Measurements from ENCODE around the gene CLGN.
"Not testable (repeated sequence)": the region's sequence is repeated elsewhere in the genome, so short reads cannot be mapped to it uniquely, and the experiment has no call there.

CLGN gene, protein sequence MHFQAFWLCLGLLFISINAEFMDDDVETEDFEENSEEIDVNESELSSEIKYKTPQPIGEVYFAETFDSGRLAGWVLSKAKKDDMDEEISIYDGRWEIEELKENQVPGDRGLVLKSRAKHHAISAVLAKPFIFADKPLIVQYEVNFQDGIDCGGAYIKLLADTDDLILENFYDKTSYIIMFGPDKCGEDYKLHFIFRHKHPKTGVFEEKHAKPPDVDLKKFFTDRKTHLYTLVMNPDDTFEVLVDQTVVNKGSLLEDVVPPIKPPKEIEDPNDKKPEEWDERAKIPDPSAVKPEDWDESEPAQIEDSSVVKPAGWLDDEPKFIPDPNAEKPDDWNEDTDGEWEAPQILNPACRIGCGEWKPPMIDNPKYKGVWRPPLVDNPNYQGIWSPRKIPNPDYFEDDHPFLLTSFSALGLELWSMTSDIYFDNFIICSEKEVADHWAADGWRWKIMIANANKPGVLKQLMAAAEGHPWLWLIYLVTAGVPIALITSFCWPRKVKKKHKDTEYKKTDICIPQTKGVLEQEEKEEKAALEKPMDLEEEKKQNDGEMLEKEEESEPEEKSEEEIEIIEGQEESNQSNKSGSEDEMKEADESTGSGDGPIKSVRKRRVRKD

DNA sequence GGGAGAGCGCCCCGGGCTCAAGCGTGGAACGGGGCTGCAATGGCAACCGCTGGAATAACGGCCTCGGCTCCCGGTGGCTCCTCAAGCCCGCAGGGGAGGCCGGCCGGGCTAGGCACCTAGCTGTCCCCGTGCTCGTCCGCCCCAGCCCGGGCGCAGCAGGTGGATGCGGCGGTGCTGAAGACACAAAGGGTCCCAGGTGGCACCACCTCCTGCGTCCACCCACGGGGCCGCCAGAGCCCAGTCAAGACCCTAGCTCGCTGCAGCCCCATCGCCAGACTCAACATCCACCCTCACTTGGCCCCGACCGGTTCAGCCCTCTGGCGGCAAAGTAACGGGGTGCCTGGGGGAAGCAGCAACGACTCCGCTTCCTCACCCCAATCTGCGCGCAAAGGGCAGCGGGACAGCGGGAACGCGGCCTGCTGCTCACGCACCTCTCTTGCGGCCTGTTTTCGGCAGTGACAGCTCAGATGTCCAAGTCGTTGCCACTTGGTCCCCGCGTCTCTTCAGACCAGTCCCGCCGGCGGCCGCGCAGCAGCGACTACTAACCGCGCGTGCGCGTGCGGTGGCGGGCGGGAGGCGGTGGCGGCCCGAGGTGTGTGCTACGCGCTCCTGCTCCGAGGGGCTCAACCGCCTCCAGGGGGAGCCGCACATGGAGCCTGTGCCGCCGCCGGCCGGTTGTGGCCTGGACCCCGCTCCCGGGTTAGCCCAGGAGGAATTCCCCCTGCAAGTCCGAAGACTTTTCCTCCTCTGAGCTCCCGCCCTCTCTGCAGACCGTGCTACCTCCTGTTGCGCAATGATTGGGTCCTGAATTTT lies at the start of gene CLGN:
TSS of gene CLGN (minus strand) at position 543 of the 813 bp plus-strand sequence. CDS start 14,570 bp downstream, outside the sequence.
- in situ Hi-C loops (cut with HindIII; ENCODE audit: low sequenced_read_pairs), result no loop called here

DNA sequence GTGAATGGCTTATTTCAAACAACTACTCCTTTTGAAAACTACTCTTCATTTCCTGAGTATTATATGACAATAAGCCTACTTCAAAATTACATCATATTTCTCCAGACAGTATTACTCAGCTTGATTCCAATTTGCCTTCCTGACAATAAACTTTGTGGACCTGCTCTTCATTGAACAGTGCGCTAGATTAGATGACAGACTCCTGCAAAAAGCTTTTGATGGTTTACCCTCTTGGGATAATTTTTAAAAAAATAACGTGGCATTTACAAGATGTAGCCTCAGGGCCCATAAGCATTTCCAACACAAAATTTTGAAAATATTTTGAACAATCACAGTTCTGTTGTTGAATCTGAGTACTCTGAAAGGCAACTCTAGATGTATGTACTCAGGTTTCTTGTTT lies 44.7 kb upstream of the CLGN start:
- in situ Hi-C loops (cut with HindIII; ENCODE audit: low sequenced_read_pairs), result no loop called here

DNA sequence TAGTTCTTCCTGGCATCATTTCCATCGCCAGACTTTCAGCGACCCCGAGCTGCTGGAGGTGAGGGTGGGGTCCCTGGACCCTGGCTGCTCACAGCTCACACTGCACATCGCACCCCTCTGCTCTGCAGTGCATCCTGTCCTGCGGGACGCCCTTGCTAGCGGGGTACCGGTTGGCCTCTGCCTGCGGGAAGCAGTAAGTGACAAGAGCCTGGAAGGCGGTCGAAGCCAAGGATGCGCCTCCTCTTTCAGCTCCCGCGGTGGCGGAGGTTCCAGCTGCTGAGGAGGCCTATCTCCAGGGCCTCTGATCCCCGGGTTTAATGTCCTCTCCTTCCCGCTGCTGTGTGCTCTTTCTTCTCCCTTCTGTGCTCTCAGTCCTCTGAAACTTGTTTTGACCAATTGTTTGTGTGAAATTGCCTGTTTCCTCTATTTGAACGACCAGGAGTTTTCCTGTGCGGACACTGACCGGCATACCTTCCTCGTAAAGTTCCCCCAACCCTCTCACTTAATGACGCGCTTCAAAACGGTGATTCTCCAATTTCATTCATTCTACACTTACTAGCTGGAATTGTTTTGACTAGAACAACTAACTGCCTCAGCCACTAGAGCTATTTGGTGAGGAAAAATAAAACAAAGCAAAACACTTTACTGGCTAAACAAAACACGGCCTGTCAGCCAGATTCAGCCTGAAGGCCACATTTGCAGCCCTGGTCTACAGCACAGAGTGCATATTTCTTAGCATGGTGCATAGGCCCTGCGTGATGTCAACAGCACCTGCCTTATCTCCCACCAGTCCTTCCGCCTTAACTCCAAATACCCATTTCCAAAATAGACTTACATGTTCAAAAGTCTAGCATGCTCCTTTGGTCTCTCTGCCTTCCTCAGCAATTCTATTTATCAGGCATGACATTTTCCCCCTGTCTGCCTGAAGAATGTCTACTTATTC lies 42.6 kb upstream of the CLGN start:
- in situ Hi-C loops (cut with HindIII; ENCODE audit: low sequenced_read_pairs), result no loop called here

DNA sequence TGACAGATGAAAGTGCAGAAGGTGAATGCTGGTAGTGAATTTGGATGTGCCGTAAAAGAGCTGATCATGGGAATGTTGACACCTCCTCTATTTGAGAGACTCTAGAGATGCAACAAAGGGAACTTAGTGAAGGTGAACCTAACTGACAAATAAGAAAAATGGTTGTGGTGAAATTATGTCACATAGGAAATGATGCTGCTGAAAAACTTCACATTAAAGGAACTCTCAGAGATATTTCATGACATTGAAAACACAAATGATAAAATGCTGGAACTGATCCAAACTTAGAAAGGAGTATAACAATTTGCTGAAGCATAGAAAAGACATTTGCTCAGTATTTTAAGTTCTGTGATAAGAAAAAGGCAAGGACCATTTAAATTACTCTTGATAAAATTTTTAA lies 38.7 kb upstream of the CLGN start:
- in situ Hi-C loops (cut with HindIII; ENCODE audit: low sequenced_read_pairs), result no loop called here

DNA sequence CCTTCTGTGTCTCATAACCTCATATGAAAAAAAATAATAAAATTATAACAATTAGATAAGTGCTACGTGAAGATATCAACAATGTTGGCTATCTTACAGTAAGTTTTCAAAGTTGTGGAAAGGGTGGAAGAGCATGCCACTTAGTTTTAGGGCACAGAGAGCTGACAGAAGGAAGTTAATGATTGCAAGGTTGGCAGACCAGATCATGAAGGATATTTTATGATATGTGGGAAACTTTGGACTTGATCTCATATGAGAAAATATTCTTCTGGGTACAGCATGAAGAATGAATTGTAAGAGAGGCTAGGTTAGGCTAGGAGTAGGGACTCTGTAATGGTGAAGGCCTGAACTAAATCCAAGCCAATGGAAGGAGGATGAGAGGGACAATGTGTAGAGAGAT lies 36.2 kb upstream of the CLGN start:
- in situ Hi-C loops (cut with HindIII; ENCODE audit: low sequenced_read_pairs), result no loop called here

DNA sequence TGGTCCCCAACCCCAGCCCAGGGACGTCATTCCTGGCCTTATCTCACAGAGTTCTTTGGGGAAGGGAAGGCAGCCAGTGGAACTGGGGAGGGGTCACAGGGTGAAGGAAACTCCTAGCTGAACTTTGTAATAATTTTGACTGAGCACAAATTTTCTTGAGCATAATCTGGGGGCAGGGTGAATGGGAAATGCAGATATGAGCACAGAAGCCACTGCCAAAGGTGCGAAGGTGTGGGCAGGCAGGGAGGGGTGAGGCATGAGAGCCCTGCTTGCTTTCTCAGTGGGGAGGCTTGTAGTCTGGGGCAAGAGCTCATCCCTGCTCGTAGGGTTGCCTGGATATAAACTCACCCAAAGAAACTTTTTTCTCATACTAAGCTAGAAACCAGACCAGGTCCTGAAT lies 35.7 kb upstream of the CLGN start:
- in situ Hi-C loops (cut with HindIII; ENCODE audit: low sequenced_read_pairs), result no loop called here

DNA sequence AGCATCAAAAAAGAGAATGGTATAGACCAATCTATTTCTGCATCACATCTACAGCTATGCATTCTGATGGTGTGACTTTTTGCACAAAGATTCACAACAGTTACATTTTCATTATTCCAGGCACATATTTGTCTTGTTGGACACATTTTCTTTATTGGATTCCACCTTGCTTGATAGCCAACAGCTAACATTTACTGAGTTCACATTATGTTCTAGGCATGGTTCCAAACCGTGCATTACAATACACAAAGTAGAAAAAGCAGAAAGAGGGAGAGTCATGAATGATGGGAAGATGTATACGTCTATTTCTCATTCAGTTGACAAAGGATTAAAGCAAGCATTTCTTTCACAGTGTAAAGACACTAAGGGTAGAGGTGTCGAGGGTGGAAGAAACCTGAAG lies 22.9 kb upstream of the CLGN start:
- in situ Hi-C loops (cut with HindIII; ENCODE audit: low sequenced_read_pairs), result no loop called here

DNA sequence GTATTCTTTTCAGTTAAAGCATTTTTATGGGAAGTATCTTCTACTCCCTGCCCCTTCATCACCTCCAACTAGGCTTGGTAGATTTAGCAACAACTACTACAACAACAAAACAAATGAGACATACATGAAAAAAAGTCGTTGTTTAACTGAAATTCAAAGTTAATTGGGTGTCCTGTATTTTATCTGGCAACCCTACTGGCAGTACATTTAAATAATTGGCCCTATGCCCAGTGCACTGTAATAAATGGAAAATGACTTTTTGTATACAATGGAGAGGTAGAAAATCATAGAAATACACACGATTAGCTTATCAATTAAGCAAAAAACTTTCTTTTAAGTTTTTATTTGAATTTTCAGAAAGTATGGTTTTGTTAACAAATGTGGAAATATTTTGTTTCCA lies 21.4 kb upstream of the CLGN start:
- in situ Hi-C loops (cut with HindIII; ENCODE audit: low sequenced_read_pairs), result no loop called here

DNA sequence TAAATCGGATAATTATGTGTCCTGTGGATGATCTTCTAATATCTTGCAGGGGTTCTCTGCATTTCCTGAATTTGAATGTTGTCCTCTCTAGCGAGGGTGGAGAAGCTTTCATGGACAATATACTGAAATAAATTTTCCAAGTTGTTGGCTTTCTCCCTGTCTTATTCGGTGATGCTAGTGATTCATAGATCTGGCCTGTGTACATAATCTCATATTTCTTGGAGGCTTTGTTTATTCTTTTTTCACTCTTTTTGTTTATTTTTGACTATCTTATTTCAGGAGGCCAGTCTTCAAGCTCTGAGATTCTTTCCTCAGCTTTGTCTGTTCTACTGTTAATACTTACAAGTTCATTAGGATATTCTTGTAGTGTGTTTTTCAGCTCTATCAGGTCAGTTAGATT lies 20.7 kb upstream of the CLGN start:
- in situ Hi-C loops (cut with HindIII; ENCODE audit: low sequenced_read_pairs), result no loop called here

DNA sequence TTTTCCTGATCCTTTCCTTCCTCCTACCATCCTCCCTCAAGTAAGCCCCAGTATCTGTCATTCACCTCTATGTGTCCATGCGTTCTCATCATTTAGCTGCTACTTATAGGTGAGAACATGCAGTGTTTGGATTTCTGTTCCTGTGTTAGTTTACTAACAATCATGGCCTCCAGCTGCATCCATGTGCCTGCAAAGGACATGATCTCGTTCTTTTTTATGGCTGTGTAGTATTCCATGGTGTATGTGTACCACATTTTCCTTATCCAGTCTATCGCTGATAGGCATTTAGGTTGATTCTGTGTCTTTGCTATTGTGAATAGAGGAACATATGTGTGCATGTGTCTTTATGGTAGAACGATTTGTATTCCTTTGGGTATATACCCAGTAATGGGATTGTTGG lies 16.9 kb upstream of the CLGN start:
- in situ Hi-C loops (cut with HindIII; ENCODE audit: low sequenced_read_pairs), result not testable (repeated sequence)

DNA sequence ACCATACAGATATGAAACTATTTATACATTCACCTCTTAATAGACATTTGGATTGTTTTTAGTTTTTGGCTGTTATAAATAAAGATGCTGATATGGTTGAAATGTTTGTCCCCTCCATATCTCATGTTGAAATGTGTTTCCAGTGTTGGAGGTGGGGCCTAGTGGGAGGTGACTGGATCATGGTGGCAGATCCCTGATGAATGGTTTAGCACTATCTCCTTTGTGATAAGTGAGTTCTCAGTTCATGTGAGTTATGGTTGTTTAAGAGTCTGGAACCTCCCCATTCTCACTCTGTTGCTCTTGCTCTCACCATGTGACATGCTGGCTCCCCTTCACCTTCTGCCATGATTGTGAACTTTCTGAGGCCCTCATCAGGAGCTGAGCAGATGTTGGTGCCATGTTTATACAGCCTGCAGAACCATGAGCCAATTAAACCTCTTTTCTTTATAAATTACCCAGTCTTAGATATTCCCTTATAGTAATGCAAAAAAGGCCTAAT lies 12.2 kb upstream of the CLGN start:
- in situ Hi-C loops (cut with HindIII; ENCODE audit: low sequenced_read_pairs), result no loop called here

DNA sequence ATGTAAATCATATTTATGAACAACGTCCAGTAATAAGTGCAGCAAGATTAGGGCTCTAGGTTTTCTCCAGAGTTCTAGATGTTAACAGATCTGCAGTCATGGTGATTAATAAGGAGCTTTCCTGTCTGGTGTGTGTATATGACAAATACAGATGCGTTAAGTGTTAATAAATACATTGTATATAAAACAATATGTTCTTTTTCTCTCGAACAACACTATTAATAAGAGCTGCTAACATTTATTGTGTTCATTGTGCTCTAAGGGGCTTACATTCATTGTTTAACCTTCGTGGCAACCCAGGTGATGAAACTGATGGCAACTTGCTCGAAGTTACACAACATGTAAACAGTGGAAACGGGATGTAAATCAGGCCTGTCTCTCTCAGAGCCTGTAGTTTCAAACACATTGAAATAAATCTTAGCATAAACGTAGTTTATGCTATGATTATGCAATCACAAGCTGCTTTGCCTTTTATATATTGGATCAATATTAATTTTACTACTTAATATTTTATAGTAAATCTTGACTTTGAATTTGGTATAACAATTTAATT lies 547 bp upstream of the CLGN start:
- in situ Hi-C loops (cut with HindIII; ENCODE audit: low sequenced_read_pairs), result no loop called here

DNA sequence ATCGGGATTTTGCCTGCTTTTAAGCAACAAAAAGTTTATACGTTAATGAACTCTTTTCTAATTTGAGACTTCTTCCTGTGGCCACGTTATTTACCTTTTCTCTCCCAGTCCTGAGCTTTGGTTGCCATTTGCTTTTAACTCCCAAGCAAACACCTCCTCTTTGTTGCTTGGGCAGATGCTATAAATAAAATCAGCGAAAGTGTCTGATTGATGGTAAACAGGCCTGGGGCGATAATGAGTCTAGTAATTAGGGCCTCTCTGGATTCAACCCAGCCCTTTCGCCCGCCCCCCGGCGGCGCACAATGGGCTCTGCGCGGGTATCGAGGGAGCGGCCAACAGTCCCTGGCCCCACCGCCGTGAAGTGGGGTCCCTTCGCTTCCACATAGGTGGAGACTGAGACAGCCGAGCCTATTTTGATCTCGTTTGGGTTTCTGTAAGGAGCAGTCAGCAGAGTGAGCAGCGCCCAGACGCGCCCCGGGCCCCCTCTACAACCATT lies 790 bp downstream of the CLGN start:
- in situ Hi-C loops (cut with HindIII; ENCODE audit: low sequenced_read_pairs), result no loop called here

DNA sequence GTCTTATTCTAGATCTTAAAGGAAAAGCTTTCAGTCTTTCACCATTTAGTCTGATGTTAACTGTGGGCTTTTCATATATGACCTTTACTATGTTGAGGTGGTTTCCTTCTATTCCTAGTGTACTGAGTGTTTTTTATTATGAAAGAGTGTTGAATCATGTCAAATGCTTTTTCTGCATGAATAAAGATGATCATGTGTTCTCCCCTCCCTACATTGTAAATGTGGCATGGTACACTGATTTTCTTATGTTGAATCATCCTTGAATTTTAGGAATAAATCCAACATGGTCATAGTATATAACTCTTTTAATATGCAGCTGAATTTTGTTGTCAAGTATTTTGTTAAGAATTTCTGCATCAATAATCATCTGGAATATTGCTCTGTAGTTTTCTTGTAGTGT lies 4.3 kb downstream of the CLGN start:
- in situ Hi-C loops (cut with HindIII; ENCODE audit: low sequenced_read_pairs), result no loop called here

DNA sequence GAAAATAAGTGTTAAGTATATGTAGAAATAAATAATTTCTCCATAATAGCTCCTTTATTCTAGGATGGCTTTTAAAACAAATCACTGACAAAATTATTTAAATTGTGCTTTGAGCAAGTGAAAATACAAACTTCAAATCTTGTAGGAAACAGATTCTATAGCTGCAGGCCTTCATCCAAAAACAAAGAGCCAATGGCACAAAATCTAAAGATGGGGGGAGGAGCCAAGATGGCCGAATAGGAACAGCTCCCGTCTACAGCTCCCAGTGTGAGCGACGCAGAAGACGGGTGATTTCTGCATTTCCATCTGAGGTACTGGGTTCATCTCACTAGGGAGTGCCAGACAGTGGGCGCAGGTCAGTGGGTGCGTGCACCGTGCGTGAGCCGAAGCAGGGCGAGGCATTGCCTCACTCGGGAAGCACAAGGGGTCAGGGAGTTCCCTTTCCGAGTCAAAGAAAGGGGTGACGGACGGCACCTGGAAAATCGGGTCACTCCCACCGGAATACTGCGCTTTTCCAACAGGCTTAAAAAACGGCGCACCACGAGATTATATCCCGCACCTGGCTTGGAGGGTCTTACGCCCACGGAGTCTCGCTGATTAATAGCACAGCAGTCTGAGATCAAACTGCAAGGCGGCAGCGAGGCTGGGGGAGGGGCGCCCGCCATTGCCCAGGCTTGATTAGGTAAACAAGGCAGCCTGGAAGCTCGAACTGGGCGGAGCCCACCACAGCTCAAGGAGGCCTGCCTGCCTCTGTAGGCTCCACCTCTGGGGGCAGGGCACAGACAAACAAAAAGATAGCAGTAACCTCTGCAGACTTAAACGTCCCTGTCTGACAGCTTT lies 14.1 kb downstream of the CLGN start:
- in situ Hi-C loops (cut with HindIII; ENCODE audit: low sequenced_read_pairs), result not testable (repeated sequence)

DNA sequence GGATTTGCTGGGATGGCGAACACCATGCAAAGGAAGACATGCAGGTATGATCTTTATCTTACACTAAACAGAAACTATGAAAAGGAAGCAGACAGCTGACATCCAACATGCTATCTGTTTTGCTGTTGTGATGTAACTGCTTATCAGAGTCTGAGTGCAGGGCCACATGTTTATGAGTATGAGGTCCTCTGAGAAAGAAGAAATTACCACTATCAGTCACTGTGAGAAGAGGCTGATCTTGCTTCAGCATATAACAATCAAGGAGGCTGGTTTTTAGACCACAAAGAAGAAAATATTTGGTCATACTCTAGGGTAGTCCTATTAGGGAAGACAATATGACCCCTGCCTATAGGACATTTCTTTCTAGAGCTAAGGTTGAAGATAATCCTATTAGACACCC lies 18.5 kb downstream of the CLGN start:
- in situ Hi-C loops (cut with HindIII; ENCODE audit: low sequenced_read_pairs), result no loop called here

DNA sequence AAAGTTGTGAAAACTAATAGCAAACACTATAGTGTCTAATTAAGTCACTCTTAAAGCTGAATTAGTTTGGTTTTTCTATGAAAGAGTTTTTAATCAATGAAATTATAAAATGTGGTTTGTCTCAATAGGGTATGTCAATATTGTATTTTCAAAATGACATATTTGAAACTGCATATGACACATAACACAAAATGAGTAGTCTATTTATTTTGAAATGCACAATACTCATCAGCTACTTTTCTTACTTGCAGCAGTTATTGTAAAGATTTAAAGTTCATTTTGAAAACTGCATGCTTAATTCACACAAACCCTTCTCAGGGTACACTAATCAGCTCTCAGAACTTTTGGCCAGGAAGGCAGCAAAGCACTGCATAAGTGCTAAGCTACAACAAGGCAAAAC lies 21.2 kb downstream of the CLGN start:
- in situ Hi-C loops (cut with HindIII; ENCODE audit: low sequenced_read_pairs), result no loop called here

DNA sequence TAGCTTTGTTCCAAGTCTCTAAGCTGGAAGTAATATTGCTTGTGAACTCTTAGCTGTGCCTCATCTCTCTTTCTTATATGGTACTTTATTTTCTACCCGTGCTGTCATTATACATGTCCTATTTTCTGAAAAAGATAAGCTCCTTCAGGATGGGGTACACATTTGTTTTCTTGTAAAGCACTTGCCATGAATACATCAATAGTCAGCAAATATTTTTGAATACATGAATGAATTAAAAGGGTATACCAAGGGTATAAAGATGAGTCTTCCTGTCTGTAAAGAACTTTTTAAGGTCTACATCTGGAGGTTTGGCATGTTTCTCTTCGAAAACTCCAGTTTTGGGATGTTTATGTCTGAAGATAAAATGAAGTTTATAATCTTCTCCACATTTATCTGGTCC lies 27.3 kb downstream of the CLGN start:
- in situ Hi-C loops (cut with HindIII; ENCODE audit: low sequenced_read_pairs), result no loop called here

DNA sequence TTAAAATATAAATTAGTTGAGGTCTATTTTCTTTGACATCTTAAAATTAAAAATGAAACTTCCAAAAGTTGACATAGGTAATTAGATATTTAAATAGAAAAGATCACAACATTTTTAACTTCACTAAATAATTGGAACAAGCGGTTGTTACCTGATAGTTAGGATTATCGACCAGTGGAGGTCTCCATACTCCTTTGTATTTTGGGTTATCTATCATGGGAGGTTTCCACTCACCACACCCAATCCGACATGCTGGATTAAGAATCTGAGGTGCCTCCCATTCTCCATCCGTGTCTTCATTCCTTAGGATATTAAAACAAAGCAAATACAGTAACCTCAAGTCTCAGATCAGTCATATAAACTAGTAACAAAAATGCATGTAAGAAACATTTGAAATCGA lies 31.8 kb downstream of the CLGN start:
- in situ Hi-C loops (cut with HindIII; ENCODE audit: low sequenced_read_pairs), result no loop called here

All from DLD1 (cell line).